ENCODE measurements around the gene S100A13. TPM values are rescaled to one million over a fixed set of nuclear protein-coding genes. Genes with fewer than 3 reads are reported as not detected.

The S100A13 gene
- total and polyA plus RNA-seq, 9 of the 15 experiments (the other 6 are each of a cell fraction or from before 2014, with no cell fraction given), result 41.9 to 129 (median 58.0) TPM

- peak; percentile 26 for TF ChIP-seq RBM39 (optimal IDR thresholded peaks at IDR 0.05; ENCODE audit: low read depth, low read length)
- TF ChIP-seq, protein P1, sequence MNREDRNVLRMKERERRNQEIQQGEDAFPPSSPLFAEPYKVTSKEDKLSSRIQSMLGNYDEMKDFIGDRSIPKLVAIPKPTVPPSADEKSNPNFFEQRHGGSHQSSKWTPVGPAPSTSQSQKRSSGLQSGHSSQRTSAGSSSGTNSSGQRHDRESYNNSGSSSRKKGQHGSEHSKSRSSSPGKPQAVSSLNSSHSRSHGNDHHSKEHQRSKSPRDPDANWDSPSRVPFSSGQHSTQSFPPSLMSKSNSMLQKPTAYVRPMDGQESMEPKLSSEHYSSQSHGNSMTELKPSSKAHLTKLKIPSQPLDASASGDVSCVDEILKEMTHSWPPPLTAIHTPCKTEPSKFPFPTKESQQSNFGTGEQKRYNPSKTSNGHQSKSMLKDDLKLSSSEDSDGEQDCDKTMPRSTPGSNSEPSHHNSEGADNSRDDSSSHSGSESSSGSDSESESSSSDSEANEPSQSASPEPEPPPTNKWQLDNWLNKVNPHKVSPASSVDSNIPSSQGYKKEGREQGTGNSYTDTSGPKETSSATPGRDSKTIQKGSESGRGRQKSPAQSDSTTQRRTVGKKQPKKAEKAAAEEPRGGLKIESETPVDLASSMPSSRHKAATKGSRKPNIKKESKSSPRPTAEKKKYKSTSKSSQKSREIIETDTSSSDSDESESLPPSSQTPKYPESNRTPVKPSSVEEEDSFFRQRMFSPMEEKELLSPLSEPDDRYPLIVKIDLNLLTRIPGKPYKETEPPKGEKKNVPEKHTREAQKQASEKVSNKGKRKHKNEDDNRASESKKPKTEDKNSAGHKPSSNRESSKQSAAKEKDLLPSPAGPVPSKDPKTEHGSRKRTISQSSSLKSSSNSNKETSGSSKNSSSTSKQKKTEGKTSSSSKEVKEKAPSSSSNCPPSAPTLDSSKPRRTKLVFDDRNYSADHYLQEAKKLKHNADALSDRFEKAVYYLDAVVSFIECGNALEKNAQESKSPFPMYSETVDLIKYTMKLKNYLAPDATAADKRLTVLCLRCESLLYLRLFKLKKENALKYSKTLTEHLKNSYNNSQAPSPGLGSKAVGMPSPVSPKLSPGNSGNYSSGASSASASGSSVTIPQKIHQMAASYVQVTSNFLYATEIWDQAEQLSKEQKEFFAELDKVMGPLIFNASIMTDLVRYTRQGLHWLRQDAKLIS (CRISPR knock-in tag; IDR thresholded peaks at IDR 0.05), result peak; percentile 98
- no peak for TF ChIP-seq BRCA1 (IDR thresholded peaks at IDR 0.05)
- no peak for TF ChIP-seq BRCA1 (CRISPR knock-in tag; IDR thresholded peaks at IDR 0.05)
- TF ChIP-seq, protein P2, sequence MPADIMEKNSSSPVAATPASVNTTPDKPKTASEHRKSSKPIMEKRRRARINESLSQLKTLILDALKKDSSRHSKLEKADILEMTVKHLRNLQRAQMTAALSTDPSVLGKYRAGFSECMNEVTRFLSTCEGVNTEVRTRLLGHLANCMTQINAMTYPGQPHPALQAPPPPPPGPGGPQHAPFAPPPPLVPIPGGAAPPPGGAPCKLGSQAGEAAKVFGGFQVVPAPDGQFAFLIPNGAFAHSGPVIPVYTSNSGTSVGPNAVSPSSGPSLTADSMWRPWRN (IDR thresholded peaks at IDR 0.05; ENCODE audit: low read depth), result peak; percentile 33; the same call in 1 of the 2 replicates
- TF ChIP-seq ZC3H8 (IDR thresholded peaks at IDR 0.05), result peak; percentile 38; the same call in 1 of the 2 replicates
- TF ChIP-seq, protein P3, sequence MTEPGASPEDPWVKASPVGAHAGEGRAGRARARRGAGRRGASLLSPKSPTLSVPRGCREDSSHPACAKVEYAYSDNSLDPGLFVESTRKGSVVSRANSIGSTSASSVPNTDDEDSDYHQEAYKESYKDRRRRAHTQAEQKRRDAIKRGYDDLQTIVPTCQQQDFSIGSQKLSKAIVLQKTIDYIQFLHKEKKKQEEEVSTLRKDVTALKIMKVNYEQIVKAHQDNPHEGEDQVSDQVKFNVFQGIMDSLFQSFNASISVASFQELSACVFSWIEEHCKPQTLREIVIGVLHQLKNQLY (CRISPR knock-in tag; conservative IDR thresholded peaks at IDR 0.05), result 0 out of 4 replicates have a peak, but pooled peaks of 1 of the 2 experiments have one; percentile 30
- peak; percentile 88 for TF ChIP-seq CXXC5 (CRISPR knock-in tag; IDR thresholded peaks at IDR 0.05)
- TF ChIP-seq ZBTB7A (IDR thresholded peaks at IDR 0.05; ENCODE audit: borderline replicate concordance, control insufficient read depth, low read depth, low read length), result peak; percentile 78; the same call in 1 of the 2 replicates
- TF ChIP-seq RBFOX2 (IDR thresholded peaks at IDR 0.05; ENCODE audit: low read depth, low read length), result peak; percentile 99
- TF ChIP-seq TRIM24 (IDR thresholded peaks at IDR 0.05), result peak in 1 of 2 experiments; percentile 51; a peak in 1 of 4 replicates
- peak; percentile 55; the same call in 1 of the 2 replicates for TF ChIP-seq SMAD4 (CRISPR knock-in tag; conservative IDR thresholded peaks at IDR 0.05)
- TF ChIP-seq POLR2AphosphoS5 (IDR thresholded peaks at IDR 0.05; ENCODE audit: control insufficient read depth, insufficient read depth, low read depth, low read length), result peak; percentile 87
- TF ChIP-seq POLR3G (IDR thresholded peaks at IDR 0.05; ENCODE audit: extremely low read depth, insufficient read length, insufficient replicate concordance), result no peak
- no peak for TF ChIP-seq BRF2 (IDR thresholded peaks at IDR 0.05; ENCODE audit: borderline replicate concordance, insufficient read depth, insufficient read length)
- 0 out of 2 replicates have a peak, but pooled peaks have one; percentile 7 for TF ChIP-seq ATF1 (CRISPR knock-in tag; IDR thresholded peaks at IDR 0.05)
- TF ChIP-seq ATF1 (tag; IDR thresholded peaks at IDR 0.05), result peak; percentile 96
- no peak for TF ChIP-seq ZNF436 (CRISPR knock-in tag; IDR thresholded peaks at IDR 0.05)
- peak; percentile 100 for TF ChIP-seq ZC3H11A (IDR thresholded peaks at IDR 0.05; ENCODE audit: low read depth, low read length)
- peak; percentile 37 for TF ChIP-seq ZKSCAN1 (IDR thresholded peaks at IDR 0.05; ENCODE audit: low read depth, low read length)
- TF ChIP-seq SREBF1 (IDR thresholded peaks at IDR 0.05; ENCODE audit: borderline replicate concordance, low read depth, low read length), result 0 out of 2 replicates have a peak, but pooled peaks have one; percentile 12
- TF ChIP-seq BRD9 (IDR thresholded peaks at IDR 0.05; ENCODE audit: low read depth, partially characterized antibody), result peak; percentile 96
Observed at GRCh38 chr1:153633754-153634665, 6.7 kb upstream of the S100A13 start, which contains the start of gene CHTOP (continued).

All from K562 (cell line).